Measurements from ENCODE around the gene MYO1C.

GRCh38 chr17:1481736-1482135, 10.8 kb downstream of the MYO1C start:
- TF ChIP-seq, protein P1, sequence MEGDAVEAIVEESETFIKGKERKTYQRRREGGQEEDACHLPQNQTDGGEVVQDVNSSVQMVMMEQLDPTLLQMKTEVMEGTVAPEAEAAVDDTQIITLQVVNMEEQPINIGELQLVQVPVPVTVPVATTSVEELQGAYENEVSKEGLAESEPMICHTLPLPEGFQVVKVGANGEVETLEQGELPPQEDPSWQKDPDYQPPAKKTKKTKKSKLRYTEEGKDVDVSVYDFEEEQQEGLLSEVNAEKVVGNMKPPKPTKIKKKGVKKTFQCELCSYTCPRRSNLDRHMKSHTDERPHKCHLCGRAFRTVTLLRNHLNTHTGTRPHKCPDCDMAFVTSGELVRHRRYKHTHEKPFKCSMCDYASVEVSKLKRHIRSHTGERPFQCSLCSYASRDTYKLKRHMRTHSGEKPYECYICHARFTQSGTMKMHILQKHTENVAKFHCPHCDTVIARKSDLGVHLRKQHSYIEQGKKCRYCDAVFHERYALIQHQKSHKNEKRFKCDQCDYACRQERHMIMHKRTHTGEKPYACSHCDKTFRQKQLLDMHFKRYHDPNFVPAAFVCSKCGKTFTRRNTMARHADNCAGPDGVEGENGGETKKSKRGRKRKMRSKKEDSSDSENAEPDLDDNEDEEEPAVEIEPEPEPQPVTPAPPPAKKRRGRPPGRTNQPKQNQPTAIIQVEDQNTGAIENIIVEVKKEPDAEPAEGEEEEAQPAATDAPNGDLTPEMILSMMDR (IDR thresholded peaks at IDR 0.05; ENCODE audit: insufficient read depth, low read length) = no peak
- TF ChIP-seq POLR2AphosphoS5 (IDR thresholded peaks at IDR 0.05; ENCODE audit: low read depth) (no peak), GABPA (IDR thresholded peaks at IDR 0.05; ENCODE audit: low read depth) (no peak)
- TF ChIP-seq, protein P2, sequence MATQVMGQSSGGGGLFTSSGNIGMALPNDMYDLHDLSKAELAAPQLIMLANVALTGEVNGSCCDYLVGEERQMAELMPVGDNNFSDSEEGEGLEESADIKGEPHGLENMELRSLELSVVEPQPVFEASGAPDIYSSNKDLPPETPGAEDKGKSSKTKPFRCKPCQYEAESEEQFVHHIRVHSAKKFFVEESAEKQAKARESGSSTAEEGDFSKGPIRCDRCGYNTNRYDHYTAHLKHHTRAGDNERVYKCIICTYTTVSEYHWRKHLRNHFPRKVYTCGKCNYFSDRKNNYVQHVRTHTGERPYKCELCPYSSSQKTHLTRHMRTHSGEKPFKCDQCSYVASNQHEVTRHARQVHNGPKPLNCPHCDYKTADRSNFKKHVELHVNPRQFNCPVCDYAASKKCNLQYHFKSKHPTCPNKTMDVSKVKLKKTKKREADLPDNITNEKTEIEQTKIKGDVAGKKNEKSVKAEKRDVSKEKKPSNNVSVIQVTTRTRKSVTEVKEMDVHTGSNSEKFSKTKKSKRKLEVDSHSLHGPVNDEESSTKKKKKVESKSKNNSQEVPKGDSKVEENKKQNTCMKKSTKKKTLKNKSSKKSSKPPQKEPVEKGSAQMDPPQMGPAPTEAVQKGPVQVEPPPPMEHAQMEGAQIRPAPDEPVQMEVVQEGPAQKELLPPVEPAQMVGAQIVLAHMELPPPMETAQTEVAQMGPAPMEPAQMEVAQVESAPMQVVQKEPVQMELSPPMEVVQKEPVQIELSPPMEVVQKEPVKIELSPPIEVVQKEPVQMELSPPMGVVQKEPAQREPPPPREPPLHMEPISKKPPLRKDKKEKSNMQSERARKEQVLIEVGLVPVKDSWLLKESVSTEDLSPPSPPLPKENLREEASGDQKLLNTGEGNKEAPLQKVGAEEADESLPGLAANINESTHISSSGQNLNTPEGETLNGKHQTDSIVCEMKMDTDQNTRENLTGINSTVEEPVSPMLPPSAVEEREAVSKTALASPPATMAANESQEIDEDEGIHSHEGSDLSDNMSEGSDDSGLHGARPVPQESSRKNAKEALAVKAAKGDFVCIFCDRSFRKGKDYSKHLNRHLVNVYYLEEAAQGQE (IDR thresholded peaks at IDR 0.05; ENCODE audit: insufficient replicate concordance, low read depth) = no peak
